Brain microvascular endothelial cell (primary cell): ENCODE measurements around the gene BOLA1.

Source experiments
- DNase-seq: peaks from one replicate; pipeline ENCODE4 v3.0.0-alpha.2; 2020
- H3K27ac ChIP-seq: fragments of 250-450 bp; sonication (Bioruptor Pico); 2 replicates; pipeline ENCODE4 v1.5.1; 2020; ENCODE audit warnings: mild to moderate bottlenecking, moderate library complexity
- H3K27me3 ChIP-seq: fragments of 250-450 bp; sonication (Bioruptor Pico); replicated peaks from 2 replicates; pipeline ENCODE4 v1.5.1; 2020; ENCODE audit warnings: mild to moderate bottlenecking
- H3K36me3 ChIP-seq: fragments of 250-450 bp; sonication (Bioruptor Pico); replicated peaks from 2 replicates; pipeline ENCODE4 v1.5.1; 2020; ENCODE audit warnings: mild to moderate bottlenecking
- H3K4me3 ChIP-seq: 2 replicates; pipeline ENCODE4 v1.5.1; 2011; ENCODE audit warnings: low read depth, mild to moderate bottlenecking, control low read depth, low read length, moderate library complexity
- in situ Hi-C: cut with HindIII; loops from 2 replicates; pipeline ENCODE4 v1.10.0; 2017; ENCODE audit warnings: low sequenced_read_pairs, low pct_ligation_motif_present
- TF ChIP-seq, protein P1 (sequence below): IDR thresholded peaks from 2 replicates; pipeline ENCODE4 v1.5.1; 2011; ENCODE audit warnings: low read depth, mild to moderate bottlenecking, moderate library complexity, low read length, control low read depth, inconsistent platforms; ENCODE audit errors: missing control alignments

The BOLA1 gene

DNA sequence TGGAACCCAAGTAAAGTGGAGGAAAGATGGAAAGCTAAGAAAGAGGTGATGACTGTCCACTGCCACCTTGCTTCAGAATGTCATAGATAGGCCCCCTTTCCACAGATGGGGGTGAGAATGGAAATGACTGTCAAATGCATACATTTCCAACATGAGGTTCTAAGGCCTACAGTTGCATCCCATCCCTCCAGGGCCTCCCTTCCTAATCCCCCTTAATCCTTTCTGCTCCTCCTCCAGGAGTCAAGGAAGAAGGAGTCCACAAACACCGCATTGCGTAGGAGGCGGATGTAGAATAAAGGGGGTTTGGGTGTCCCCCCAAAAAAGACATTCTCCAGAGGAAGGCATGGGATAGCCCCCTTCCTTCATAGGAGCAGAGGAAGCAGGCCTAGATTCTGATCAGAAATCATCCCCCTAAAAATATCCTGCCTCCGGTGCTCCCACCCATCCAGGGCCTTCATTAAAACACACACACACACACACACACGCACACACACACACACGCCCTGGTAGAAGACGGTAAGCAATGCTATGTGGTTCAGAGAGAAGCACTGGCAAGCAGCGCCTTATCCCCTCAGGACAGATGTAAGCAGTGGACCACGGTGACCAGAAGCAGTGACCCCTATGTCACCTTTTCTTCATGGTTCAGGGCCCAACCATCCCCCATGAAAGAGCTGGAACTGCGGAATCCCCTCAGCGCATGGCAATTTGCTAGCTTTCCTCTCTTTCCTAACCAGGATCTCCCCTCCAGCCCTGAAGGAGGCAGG lies 16.2 kb downstream of the BOLA1 start:
- Histone ChIP-seq H3K4me3 (no peak overlapping the region), H3K36me3 (no peaks in the 10 kb centered on the region), H3K27ac (no peak overlapping the region), H3K27me3 (no peaks in the 10 kb centered on the region)
- in situ Hi-C loops, result no loop called here
- DNase-seq, result no peak
- TF ChIP-seq, protein P1, sequence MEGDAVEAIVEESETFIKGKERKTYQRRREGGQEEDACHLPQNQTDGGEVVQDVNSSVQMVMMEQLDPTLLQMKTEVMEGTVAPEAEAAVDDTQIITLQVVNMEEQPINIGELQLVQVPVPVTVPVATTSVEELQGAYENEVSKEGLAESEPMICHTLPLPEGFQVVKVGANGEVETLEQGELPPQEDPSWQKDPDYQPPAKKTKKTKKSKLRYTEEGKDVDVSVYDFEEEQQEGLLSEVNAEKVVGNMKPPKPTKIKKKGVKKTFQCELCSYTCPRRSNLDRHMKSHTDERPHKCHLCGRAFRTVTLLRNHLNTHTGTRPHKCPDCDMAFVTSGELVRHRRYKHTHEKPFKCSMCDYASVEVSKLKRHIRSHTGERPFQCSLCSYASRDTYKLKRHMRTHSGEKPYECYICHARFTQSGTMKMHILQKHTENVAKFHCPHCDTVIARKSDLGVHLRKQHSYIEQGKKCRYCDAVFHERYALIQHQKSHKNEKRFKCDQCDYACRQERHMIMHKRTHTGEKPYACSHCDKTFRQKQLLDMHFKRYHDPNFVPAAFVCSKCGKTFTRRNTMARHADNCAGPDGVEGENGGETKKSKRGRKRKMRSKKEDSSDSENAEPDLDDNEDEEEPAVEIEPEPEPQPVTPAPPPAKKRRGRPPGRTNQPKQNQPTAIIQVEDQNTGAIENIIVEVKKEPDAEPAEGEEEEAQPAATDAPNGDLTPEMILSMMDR, result no peak

DNA sequence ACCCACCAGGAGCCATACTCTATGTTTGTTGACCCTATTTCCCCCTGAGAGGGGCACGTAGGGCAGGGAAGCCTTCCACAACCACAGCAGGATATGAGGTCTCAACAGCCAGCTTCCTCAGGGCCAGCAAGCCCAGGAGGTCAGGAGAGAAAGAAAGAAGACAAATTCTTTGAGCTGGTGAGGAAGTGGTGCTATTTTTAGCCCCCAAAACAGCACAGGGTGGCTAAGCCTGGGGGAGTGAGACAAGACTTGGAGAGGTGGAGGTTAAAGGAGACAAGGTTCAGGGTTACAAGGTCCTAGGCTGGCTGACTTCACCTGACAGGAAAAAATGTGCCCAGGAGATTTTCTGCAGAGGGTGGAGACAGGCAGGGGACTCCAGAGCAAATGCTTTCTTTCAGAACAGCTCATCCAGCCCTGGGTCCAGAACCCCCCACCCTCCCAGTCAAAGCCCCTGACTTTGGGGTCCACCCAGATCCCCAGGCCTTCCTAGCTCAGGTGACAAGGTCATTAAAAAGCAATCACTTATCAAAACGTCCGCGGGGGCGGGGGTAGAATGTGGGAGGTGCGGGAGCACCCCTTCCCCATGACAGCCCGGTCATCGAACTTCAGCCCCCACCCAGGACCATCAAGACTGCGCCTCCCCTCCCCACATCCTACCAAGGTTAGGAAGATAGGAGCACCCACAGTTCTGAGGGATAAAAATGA lies 17.0 kb downstream of the BOLA1 start:
- Histone ChIP-seq H3K4me3 (peak overlapping the region; percentile 79), H3K36me3 (no peaks in the 10 kb centered on the region), H3K27ac (no peak overlapping the region), H3K27me3 (no peaks in the 10 kb centered on the region)
- in situ Hi-C loops, result no loop called here
- no peak for DNase-seq
- TF ChIP-seq, protein P1, result no peak

DNA sequence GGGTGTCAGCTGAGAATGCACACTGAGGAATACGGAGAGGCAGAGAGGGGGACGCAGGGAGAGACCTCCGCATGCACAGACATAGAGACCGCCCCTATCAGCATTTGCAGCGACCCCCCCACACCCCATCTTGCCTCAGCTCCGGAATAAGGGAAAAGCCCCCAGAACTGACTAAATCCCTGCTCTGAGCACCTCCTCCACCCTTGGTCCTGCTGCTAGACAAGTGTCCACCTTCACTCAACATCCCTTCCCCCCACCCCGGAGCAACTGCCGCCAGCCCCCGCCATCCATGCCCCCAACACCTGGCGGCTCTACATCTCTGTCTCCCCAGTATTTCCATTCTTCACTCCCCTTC lies 17.5 kb downstream of the BOLA1 start:
- peak overlapping the region; percentile 79 for H3K4me3 ChIP-seq

DNA sequence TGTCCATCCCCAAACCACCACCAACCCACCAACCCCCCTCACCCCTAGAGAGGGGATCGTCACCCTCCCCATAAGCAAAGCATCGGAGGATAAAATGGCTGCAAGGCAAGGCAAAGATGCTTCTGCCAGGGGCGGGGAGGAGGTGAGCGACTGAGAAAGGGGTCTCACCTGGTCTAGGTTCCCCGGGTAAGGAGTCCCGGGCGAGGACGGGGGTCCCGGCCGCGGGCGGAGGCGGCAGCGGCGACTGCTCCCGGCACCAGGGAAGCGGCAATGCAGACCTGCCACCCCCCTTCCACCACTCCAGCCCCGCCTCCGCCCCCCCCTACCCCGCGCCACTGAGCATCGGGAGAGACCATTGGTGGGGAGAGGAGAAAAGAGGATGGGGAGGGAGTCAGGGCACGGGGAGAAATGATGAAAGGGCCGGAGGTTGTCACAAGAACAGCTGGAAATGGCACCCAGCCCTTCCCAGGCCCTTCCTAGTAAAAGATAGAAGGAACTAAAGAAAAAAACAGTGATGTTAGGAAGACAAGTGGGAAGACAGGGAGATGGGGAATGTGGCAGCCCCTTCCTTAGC lies 18.3 kb downstream of the BOLA1 start, which contains the start of gene SV2A:
TSS of gene SV2A (minus strand) at position 274 of the 574 bp plus-strand sequence. CDS start 4,004 bp downstream, outside the sequence.
- Histone ChIP-seq H3K36me3 (peaks cover 3% of the 10 kb centered on the region), H3K27me3 (no peaks in the 10 kb centered on the region), H3K4me3 (peak within 1 kb of the TSS; percentile 79), H3K27ac (no peak within 1 kb of the TSS)
- no peak for DNase-seq
- TF ChIP-seq, protein P1, result no peak
- in situ Hi-C loops, result no loop called here

More for the DNA sequence above, 17.5 kb downstream of the BOLA1 start:
- no peaks in the 10 kb centered on the region for H3K27me3 ChIP-seq
- no peak for DNase-seq
- H3K27ac ChIP-seq, result no peak overlapping the region
- H3K36me3 ChIP-seq, result no peaks in the 10 kb centered on the region
- in situ Hi-C loops, result no loop called here
- TF ChIP-seq, protein P1, result no peak

DNA sequence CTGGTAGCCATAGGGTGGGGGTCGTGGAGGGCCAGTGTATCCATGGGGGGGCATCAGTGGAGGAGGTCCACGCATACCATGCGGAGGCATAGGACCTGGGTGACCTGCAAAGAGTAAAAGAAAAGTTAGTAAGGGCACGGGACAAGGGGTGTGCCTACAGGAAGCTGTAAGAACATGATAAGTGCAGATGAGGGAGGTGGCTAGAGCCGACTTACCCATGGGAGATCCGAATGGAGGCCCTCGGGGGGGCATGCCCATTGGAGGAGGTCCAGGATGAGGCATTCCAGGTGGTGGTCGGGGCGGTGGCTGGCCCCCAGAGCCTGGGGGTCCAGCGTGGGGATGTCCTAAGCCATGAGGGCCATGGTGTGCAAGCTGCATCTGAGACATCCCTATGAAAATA lies 24.3 kb downstream of the BOLA1 start:
- DNase-seq, result no peak
- H3K36me3 ChIP-seq, result peaks cover 40% of the 10 kb centered on the region

More for the DNA sequence above, 24.3 kb downstream of the BOLA1 start:
- in situ Hi-C loops, result no loop called here
- TF ChIP-seq, protein P1, result no peak
- Histone ChIP-seq H3K27ac (no peak overlapping the region), H3K27me3 (no peaks in the 10 kb centered on the region), H3K4me3 (no peak overlapping the region)
